Smooth muscle cell (in vitro differentiated cells): ENCODE measurements around the gene ATG4D. TPM values are rescaled to one million over a fixed set of nuclear protein-coding genes. Genes with fewer than 3 reads are reported as not detected.

ENCODE experiments used
- DNase-seq: peaks from one replicate; lab custom pipeline; 2025; ENCODE audit not compliant: unreplicated experiment; lab: John Stamatoyannopoulos, UW
- H2AFZ ChIP-seq: fragments of 200-600 bp; sonication (generic); 2 replicates; pipeline ENCODE4 v1.6.0; 2016; ENCODE audit warnings: antibody characterized with exemption, low read depth, mild to moderate bottlenecking
- H3F3A ChIP-seq: fragments of 200-600 bp; sonication (generic); 2 replicates; pipeline ENCODE4 v1.6.0; 2017; ENCODE audit warnings: antibody characterized with exemption, low read depth
- H3K27ac ChIP-seq: fragments of 200-600 bp; sonication (generic); 2 replicates; pipeline ENCODE4 v1.5.1; 2016; ENCODE audit warnings: low read depth, mild to moderate bottlenecking
- H3K27me3 ChIP-seq: fragments of 200-600 bp; sonication (generic); 2 replicates; pipeline ENCODE4 v1.6.1; 2016; ENCODE audit warnings: low read depth, mild to moderate bottlenecking
- H3K36me3 ChIP-seq: fragments of 200-600 bp; sonication (generic); 2 replicates; pipeline ENCODE4 v1.5.1; 2016; ENCODE audit warnings: low read depth
- H3K4me1 ChIP-seq: fragments of 200-600 bp; sonication (generic); 2 replicates; pipeline ENCODE4 v1.5.1; 2016; ENCODE audit warnings: low read depth
- H3K4me2 ChIP-seq: fragments of 200-600 bp; sonication (generic); 2 replicates; pipeline ENCODE4 v1.6.0; 2016; ENCODE audit warnings: mild to moderate bottlenecking
- H3K4me3 ChIP-seq: fragments of 200-600 bp; sonication (generic); 2 replicates; pipeline ENCODE4 v1.5.1; 2016; ENCODE audit warnings: mild to moderate bottlenecking
- H3K79me2 ChIP-seq: fragments of 200-600 bp; sonication (generic); 2 replicates; pipeline ENCODE4 v1.6.0; 2016; ENCODE audit warnings: low read depth, mild to moderate bottlenecking
- H3K9ac ChIP-seq: fragments of 200-600 bp; sonication (generic); 2 replicates; pipeline ENCODE4 v1.6.0; 2016; ENCODE audit warnings: low read depth
- H3K9me3 ChIP-seq: fragments of 200-600 bp; sonication (generic); replicated peaks from 2 replicates; pipeline ENCODE4 v1.5.1; 2016; ENCODE audit warnings: low read depth
- H4K20me1 ChIP-seq: fragments of 200-600 bp; sonication (generic); 2 replicates; pipeline ENCODE4 v1.6.0; 2016; ENCODE audit warnings: low read depth
- WGBS: methylation state at CpG from one replicate; pipeline ENCODE4 v1.1.7; 2016; ENCODE audit warnings: low lambda C conversion rate; 5-methylcytosine and 5-hydroxymethylcytosine counted together
- polyA plus RNA-seq: library from polyadenylated mRNA; unstranded; fragments of >200 nt; fragmentation: Nextera tagmentation; extraction: Ambion mirVana; gene quantifications from 2 replicates; pipeline ENCODE4 v1.2.1, GENCODE V29; 2016
- total RNA-seq: library from RNA; depleted of rRNA; stranded (reverse); fragments of >200 nt; gene quantifications from 2 replicates; pipeline ENCODE4 v1.2.3, GENCODE V29; 2014
- TF ChIP-seq, protein P1 (sequence below): fragments of 200-600 bp; sonication (generic); IDR thresholded peaks from 2 replicates; pipeline ENCODE4 v1.5.1; 2017; ENCODE audit warnings: borderline replicate concordance, mild to moderate bottlenecking, antibody characterized with exemption; ENCODE audit not compliant: insufficient read depth, poor library complexity, severe bottlenecking

Gene ATG4D
- total and polyA plus RNA-seq, 2 experiments from 2014 or later, result 12.9 to 19.0 TPM

DNA sequence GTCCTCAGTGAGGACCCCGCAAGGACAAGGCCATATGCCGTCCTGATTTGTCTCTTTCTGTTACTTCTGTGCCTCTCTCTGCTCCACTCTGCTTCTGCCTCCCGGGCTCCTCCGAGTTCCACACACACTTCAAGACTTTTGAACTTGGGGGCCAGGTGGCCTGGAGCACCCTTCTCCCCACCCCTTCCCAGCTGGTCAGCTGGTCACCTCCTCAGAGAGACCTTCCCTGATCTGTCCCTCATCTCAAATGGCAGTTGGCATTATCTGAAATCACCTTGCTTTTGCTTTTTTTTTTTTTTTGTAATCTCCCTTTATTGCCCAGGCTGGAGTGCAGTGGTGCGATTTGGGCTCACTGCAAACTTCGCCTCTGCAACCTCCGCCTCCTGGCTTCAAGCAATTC, 24.3 kb upstream of the ATG4D start:
- H2AFZ ChIP-seq, result no peak overlapping the region
- no peak overlapping the region for H3K4me3 ChIP-seq
- H3K27ac ChIP-seq, result no peak overlapping the region
- DNase-seq, result no peak
- H3K36me3 ChIP-seq, result no peaks in the 10 kb centered on the region
- H3K9ac ChIP-seq, result no peak overlapping the region
- no peak overlapping the region for H3K4me2 ChIP-seq
- no peaks in the 10 kb centered on the region for H3F3A ChIP-seq
- no peaks in the 10 kb centered on the region for H3K9me3 ChIP-seq
- no peaks in the 10 kb centered on the region for H4K20me1 ChIP-seq
- H3K4me1 ChIP-seq, result peaks cover 12% of the 10 kb centered on the region
- WGBS, result 92% methylated on average over 7 of the region's 7 CpGs
- peaks cover 9% of the 10 kb centered on the region for H3K27me3 ChIP-seq
- TF ChIP-seq, protein P1, sequence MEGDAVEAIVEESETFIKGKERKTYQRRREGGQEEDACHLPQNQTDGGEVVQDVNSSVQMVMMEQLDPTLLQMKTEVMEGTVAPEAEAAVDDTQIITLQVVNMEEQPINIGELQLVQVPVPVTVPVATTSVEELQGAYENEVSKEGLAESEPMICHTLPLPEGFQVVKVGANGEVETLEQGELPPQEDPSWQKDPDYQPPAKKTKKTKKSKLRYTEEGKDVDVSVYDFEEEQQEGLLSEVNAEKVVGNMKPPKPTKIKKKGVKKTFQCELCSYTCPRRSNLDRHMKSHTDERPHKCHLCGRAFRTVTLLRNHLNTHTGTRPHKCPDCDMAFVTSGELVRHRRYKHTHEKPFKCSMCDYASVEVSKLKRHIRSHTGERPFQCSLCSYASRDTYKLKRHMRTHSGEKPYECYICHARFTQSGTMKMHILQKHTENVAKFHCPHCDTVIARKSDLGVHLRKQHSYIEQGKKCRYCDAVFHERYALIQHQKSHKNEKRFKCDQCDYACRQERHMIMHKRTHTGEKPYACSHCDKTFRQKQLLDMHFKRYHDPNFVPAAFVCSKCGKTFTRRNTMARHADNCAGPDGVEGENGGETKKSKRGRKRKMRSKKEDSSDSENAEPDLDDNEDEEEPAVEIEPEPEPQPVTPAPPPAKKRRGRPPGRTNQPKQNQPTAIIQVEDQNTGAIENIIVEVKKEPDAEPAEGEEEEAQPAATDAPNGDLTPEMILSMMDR, result no peak
- H3K79me2 ChIP-seq, result peaks cover 16% of the 10 kb centered on the region

DNA sequence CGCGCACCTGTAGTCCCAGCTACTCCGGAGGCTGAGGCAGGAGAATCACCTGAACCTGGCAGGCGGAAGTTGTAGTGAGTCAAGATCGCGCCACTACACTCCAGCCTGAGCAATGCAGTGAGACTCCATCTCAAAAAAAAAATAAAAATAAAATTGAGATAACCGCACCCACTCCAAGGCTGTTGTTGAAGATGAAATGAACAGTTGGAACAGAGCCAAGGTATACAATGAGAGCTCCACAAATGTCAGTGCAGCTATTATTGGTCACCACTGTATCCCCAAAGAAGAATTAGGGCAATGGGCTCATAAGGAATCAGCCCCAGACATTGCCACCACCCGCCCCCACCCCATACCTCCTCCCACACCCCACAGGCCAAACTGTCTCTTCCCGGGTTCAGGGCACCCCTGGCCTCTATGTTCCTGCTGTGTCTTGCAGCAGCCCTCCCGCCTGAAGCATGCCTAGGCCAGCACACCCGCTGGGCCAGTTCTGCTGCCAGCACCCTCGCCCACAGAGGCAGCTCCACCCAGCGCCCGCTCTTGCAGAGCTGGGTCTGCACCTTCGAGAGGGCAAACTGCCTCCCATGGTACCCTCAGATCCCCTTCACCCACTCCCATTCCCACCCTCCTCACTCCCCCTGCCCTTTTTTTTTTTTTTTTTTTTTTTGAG, 22.9 kb upstream of the ATG4D start:
- Histone ChIP-seq H3K36me3 (no peaks in the 10 kb centered on the region), H2AFZ (no peak overlapping the region), H3K4me3 (no peak overlapping the region), H3F3A (no peaks in the 10 kb centered on the region), H3K4me2 (no peak overlapping the region), H3K79me2 (peaks cover 7% of the 10 kb centered on the region), H3K27ac (no peak overlapping the region), H3K9me3 (no peaks in the 10 kb centered on the region), H3K9ac (no peak overlapping the region), H4K20me1 (no peaks in the 10 kb centered on the region), H3K27me3 (no peaks in the 10 kb centered on the region), H3K4me1 (peaks cover 12% of the 10 kb centered on the region)
- TF ChIP-seq, protein P1, result no peak
- no peak for DNase-seq
- WGBS, result 92% methylated on average over 15 of the region's 15 CpGs

DNA sequence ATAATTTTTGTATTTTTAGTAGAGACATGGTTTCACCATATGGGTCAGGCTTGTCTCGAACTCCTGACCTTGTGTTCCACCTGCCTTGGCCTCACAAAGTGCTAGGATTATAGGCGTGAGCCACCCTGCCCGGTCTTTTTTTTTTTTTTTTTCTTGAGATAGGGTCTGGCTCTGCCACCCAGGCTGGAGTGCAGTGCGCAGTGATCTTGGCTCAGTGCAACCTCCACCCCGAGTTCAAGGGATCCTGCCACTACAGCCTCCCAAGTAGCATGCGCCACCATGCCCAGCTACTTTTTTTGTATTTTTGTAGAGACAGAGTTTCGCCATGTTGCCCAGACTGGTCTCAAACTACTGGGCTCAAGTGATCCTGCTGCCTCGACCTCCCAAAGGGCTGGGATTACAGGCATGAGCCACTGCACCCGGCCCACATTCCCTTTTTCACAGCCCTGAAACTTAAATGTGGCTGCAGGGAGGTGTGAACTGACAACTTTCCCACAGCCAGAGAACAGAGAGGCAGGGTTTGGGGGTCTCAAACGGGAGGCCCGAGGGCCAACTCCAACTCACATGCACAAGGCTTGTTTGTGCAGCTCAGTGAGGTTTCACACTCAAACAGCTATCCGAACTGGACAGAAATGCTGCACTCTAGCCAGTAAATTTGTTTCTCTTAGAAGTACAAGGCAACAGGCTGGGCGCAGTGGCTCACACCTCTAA, 22.1 kb upstream of the ATG4D start:
- Histone ChIP-seq H3K36me3 (no peaks in the 10 kb centered on the region), H3K27ac (no peak overlapping the region), H3K27me3 (no peaks in the 10 kb centered on the region), H3K9me3 (no peaks in the 10 kb centered on the region), H3K79me2 (peaks cover 2% of the 10 kb centered on the region), H3F3A (no peaks in the 10 kb centered on the region), H3K4me2 (no peak overlapping the region), H4K20me1 (no peaks in the 10 kb centered on the region), H3K4me1 (peaks cover 12% of the 10 kb centered on the region), H2AFZ (no peak overlapping the region), H3K4me3 (no peak overlapping the region), H3K9ac (no peak overlapping the region)
- DNase-seq, result no peak
- TF ChIP-seq, protein P1, result no peak
- 89% methylated on average over 13 of the region's 13 CpGs for WGBS
